NAMALWA (cell line): ENCODE results near the gene EDN2.

Experiments used
- DNase-seq: peaks from one replicate; pipeline ENCODE4 v3.0.0-alpha.2; 2015; ENCODE audit warnings: low spot score

The EDN2 gene

GRCh38 chr1:41464885-41465284 lies 19.6 kb downstream of the EDN2 start:
- no peak for DNase-seq

GRCh38 chr1:41463516-41463915 lies 21.0 kb downstream of the EDN2 start:
- no peak for DNase-seq

GRCh38 chr1:41462680-41463004 lies 21.8 kb downstream of the EDN2 start:
- no peak for DNase-seq

GRCh38 chr1:41461790-41462679 lies 22.4 kb downstream of the EDN2 start:
- no peak for DNase-seq

GRCh38 chr1:41456847-41457540 lies 27.5 kb downstream of the EDN2 start:
- DNase-seq = no peak

- DNase-seq = no peak
These were observed 28.8 kb downstream of the EDN2 start for GRCh38 chr1:41455479-41456332.

- no peak for DNase-seq
These were observed 30.1 kb downstream of the EDN2 start for GRCh38 chr1:41454406-41454805.

GRCh38 chr1:41452704-41453290 lies 31.7 kb downstream of the EDN2 start:
- no peak for DNase-seq

- no peak for DNase-seq
These were observed 33.7 kb downstream of the EDN2 start for GRCh38 chr1:41450747-41451285.

- DNase-seq = no peak
These were observed 35.1 kb downstream of the EDN2 start for GRCh38 chr1:41449326-41449921.

- no peak for DNase-seq
These were observed 35.7 kb downstream of the EDN2 start for GRCh38 chr1:41448821-41449220.

- no peak for DNase-seq
These were observed 36.3 kb downstream of the EDN2 start for GRCh38 chr1:41447995-41448770.

- DNase-seq = no peak
These were observed 37.5 kb downstream of the EDN2 start for GRCh38 chr1:41446851-41447610.

GRCh38 chr1:41444785-41445184 lies 39.7 kb downstream of the EDN2 start:
- no peak for DNase-seq

- peak; percentile 42 for DNase-seq
These were observed 40.2 kb downstream of the EDN2 start for GRCh38 chr1:41444246-41444645.

GRCh38 chr1:41442697-41443251 lies 41.7 kb downstream of the EDN2 start:
- DNase-seq = no peak

- no peak for DNase-seq
These were observed 44.0 kb downstream of the EDN2 start for GRCh38 chr1:41440321-41441085.

- no peak for DNase-seq
These were observed 45.2 kb downstream of the EDN2 start for GRCh38 chr1:41439234-41439633.

GRCh38 chr1:41438711-41439110 lies 45.8 kb downstream of the EDN2 start:
- no peak for DNase-seq
